ENCODE measurements around the gene ZNF780A.
"Not testable (repeated sequence)": the region's sequence is repeated elsewhere in the genome, so short reads cannot be mapped to it uniquely, and the experiment has no call there.

Gene ZNF780A

DNA sequence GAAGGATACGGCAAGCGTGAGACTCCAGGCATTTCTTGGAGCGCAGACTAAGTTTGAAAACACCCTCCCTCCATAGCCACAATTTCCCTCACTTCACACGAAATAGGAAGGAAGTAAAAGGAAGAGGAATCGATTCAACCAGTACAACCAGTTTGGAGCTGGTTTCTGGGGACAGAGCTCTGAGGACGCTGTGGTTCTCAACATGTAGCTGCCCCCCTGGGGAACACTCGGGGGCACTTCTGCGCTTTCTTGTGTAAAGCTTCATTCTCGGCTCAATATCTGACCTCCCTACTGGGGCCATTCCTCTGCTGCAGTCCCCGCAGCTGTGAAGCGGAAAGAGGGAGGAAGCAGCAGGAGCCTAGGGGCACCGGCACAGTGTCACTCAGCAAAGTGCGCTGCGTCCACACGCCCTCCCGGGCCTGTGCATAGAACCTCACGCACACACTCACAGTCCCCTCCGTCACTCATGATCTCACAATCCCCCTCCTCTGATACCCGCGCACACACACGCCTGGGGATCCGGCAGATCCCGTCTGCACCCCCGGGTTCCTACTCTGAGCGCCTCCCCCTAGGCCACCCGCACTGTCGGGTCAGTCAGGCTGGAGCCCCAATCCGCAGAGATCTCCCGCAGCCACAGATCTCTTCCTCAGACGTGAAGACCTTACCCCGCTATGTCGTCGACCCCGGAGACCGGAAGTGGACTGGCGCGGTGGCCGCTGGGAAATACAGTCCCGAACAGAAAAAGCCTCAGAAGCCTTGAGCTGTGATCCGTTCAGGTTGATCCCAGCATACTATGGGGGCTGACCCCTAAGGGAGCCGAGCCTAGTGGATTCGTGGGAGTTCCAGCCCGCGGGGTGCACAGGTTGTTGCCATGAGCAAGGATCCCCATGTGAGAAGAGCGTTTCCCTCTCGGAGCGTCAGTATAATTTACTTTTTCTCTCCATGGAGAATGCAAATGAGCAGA, at the start of gene ZNF780A:
Gene ZNF780A (minus strand): TSS at position 703 of the 964 bp plus-strand sequence. CDS start 6,190 bp downstream, outside the sequence.
- peak; percentile 20 to 61 (median 45) for DNase-seq (ENCODE audit: low read depth in 3 of 3, low spot score in 1 of 3)

DNA sequence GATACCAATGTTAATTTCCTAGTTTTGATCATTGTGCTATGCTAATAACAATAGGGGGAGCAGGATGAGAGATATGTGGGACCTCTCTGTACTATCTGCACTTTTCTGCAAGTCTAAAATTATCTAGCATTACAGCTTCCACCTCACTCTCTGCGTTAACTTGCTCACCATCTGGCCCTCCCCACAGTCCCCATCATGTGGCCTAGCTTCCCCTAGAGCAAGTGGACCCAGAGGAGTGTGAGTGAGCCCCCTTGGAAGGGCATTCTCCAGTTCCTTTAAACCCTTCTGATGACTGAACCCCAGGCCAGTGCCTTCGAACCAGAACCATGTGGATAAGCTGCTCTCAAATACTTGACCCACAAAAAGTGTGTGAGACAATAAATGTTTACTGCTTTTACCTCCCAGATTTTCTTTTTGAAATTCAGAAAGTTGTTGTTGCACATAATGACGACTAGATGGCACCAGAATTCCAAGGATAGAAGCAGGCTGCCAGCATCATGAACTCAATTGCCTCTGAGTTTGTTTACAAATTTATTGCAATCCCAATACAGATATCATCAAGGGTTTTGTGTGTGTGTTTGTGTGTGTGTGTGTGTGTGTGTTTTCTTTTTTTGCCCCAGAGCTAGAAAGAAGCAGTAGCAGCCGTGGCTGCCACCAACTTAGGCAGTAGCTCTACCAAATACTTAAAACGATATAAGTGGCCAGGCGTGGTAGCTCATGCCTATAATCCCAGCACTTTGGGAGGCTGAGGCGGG, 49.0 kb upstream of the ZNF780A start:
- no peak for DNase-seq (ENCODE audit: low read depth in 3 of 3, low spot score in 1 of 3)

DNA sequence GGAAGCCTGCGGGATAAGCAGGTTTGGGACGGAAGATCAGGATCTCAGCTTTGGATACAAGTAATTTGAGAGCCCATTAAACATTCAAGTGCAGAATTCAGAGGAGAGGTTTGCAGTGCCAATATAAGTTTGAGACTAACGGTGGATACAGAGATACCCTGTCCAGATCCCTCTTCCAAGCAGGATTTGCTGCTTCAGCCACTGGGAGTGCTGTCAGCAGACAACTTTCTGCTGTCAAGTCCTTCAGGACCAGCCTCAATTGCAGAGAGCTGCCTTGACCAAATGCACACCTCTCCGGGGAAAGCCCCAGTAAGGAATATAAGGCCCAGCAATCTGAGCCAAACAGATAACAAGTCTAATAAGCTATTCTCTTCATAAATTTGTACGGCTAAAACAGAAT, 46.1 kb upstream of the ZNF780A start:
- no peak for DNase-seq (ENCODE audit: low read depth in 3 of 3, low spot score in 1 of 3)

DNA sequence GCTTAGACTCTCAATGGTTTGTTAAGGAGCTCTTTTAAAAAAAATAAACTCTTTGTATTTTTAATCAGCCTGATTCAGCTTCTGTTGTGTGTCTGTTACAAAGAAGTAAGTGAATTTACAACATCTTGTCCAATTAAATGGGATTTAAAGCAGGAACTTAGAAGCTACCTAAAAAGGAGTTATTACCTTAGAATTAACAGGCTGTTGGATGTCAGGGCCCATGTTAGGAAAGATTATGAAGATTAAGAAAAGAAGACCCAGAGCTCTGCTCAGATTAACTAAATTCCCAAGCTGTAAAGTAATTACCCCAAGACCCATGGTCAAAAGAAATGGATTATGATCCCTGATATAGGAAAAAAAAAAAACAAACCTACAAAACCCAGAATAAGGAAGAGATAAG, 44.1 kb upstream of the ZNF780A start:
- DNase-seq (ENCODE audit: low read depth in 3 of 3, low spot score in 1 of 3), result no peak

DNA sequence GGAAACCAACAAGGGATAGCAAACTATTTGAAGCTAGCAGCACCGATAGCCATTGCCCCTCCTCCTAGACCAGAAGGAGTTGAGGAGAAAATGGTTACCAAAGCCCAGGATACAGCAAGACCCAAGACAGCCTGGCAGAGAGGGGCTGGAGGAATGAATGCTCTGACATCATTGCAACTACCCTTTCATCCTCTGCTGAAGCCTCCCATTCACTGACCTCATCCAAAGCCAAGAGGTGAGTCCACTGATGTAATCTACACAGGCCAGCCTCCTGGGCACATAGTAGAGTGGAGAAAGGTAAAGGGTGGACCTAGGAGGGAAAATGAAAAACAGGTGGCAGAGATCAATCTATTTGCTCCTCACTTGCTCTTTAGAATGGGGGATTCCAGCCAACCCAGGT, 42.7 kb upstream of the ZNF780A start:
- no peak for DNase-seq (ENCODE audit: low read depth in 3 of 3, low spot score in 1 of 3)

DNA sequence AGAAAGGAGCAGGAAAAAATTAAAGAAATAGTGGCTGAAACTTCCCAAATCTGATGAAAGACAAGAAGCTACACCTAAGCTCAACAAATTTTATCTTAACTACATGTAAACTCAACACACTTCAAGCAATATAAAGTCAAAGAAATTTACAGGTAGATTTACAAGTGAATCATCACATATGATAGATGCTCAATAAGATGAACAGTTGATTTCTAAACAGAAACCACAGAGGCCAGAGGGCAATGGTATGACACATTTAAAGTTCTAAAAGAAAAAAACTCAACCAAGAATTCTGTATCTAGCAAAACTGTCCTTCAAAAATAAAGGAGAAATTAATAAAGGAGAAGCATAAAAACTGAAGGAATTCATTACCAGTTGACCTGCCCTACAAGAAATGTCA, 39.3 kb upstream of the ZNF780A start:
- no peak for DNase-seq (ENCODE audit: low read depth in 3 of 3, low spot score in 1 of 3)

DNA sequence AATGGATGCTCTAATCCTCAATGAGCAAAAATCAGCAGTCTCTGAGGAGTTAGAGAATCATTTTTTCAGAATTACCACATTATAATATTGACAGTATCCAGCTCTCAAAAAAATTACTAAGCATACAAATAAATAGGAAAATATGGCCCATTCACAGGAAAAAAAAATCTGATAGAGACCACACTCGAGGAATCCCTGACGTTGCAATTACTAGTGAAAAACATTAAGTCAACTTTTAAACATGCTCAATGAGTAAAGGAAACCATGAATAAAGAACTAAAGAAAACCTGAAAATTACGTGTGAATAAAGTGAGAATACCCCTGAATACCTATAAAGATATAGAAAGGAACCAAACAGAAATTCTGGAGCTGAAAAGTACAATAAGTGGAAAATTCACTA, 38.7 kb upstream of the ZNF780A start:
- DNase-seq (ENCODE audit: low read depth in 3 of 3, low spot score in 1 of 3), result no peak

DNA sequence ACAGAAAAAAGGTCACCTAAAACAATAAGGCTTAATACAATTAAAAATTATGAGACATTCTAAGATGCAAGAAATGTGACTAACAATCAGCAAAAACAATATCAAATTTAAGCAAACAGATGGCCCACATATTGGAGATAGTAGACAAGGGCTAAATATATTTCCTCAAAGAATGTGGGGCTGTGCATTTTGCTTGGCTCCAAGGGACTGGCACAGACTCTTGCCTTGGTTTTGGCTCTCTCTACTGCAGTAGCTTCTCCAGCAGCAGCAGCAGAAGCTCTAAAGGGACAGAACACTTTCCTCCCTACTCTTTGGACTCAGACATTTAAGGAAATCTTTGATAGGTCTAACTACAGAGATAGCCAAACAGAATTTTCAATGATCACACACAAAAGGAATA, 38.2 kb upstream of the ZNF780A start:
- no peak for DNase-seq (ENCODE audit: low read depth in 3 of 3, low spot score in 1 of 3)

DNA sequence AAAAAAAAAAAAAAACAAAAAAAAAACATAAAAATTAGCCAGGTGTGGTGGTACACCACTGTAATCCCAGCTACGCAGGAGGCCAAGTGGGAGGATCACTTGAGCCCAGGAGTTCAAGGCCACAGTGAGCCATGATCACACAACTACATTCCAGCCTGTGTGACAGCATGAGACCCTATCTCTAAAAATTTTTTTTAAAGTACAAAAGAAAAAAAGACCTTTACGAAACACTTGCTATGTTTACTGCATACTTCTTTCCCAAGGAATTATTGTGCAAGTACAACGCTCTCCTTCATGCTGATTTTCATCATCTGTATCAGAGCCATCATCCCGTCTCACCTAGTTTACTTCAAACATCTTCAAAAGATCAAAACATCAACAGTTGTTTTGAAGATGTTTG, 28.6 kb upstream of the ZNF780A start:
- no peak for DNase-seq (ENCODE audit: low read depth in 3 of 3, low spot score in 1 of 3)

DNA sequence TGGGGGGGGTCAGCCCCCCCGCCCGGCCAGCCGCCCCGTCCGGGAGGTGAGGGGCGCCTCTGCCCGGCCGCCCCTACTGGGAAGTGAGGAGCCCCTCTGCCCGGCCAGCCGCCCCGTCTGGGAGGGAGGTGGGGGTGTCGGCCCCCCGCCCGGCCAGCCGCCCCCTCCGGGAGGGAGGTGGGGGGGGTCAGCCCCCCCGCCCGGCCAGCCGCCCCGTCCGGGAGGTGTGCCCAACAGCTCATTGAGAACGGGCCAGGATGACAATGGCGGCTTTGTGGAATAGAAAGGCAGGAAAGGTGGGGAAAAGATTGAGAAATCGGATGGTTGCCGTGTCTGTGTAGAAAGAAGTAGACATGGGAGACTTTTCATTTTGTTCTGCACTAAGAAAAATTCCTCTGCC, 27.9 kb upstream of the ZNF780A start:
- DNase-seq (ENCODE audit: low read depth in 3 of 3, low spot score in 1 of 3), result not testable (repeated sequence)

DNA sequence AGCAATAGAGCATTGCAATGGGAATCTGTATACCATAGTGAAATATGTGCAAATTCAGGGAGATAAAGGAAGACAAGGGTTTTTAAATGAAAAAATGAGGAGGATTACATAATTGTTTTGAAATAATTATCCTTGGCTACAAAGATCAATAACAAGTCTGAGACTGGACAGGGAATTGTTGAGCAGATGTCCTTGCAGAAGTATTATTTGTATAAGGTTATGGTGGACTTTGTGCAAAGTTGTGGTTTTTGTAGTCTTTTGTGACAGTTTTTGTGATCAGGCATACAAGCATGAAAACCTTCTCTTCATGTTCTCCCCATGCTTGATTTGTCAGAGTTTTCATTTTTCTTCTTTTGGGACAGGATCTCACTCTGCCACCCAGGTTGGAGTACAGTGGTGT, 25.3 kb upstream of the ZNF780A start:
- no peak for DNase-seq (ENCODE audit: low read depth in 3 of 3, low spot score in 1 of 3)

DNA sequence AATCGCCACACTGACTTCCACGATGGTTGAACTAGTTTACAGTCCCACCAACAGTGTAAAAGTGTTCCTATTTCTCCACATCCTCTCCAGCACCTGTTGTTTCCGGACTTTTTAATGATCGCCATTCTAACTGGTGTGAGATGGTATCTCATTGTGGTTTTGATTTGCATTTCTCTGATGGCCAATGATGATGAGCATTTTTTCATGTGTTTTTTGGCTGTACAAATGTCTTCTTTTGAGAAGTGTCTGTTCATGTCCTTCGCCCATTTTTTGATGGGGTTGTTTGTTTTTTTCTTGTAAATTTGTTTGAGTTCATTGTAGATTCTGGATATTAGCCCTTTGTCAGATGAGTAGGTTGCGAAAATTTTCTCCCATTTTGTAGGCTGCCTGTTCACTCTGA, 23.4 kb upstream of the ZNF780A start:
- DNase-seq (ENCODE audit: low read depth in 3 of 3, low spot score in 1 of 3), result not testable (repeated sequence)

DNA sequence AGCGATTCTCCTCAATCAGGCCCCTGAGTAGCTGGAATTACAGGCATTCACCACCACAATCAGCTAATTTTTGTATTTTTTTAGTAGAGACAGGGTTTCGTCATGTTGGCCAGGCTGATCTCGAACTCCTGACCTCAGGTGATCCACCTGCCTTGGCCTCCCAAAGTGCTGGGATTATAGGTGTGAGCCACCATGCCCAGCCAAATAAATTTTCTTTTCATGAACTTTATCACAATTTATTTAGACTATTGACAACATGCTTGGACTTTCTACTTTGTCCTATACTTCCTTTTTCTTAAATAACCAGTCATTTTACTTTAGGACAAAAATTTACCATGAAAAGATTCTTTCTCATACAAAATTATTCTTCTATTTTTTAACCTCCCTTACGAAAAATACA, 21.5 kb upstream of the ZNF780A start:
- not testable (repeated sequence) for DNase-seq (ENCODE audit: low read depth in 3 of 3, low spot score in 1 of 3)

DNA sequence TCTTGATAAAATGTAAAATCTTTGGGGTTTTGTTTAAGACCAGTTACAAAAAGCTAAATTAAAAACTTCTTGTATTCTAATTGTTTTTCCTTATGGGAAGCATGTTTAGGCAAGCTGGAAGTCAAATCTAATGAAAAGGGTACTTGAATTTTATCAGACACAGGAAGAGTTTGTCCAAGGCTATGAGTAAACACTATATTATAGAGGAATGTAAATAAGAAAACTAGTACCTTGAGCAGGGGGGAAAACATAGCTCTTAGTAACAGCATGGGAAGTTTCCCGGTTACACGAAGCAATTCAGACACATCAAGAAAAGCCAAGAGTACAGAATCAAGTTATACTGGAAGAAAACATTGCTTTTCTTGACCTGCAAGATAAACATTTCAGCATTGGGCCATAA, 19.8 kb upstream of the ZNF780A start:
- no peak for DNase-seq (ENCODE audit: low read depth in 3 of 3, low spot score in 1 of 3)

DNA sequence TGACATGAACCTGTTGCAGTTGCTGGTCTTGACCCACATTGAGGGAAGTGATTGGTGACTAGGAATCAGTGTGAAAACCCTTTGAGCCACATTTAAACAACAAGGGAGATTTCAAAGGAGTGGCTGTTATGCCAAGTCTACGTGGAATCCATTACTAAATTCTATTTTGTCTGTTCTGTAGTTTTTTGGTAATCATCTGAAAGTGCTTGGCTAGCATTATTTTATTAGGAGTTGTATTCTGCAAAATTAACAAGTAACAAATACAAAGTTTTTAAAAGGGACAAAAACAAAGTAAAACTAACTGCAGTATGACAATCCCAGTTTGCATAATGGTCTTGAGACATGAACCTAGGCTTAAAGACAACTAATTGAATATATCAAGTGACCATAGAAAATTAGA, 14.0 kb upstream of the ZNF780A start:
- no peak for DNase-seq (ENCODE audit: low read depth in 3 of 3, low spot score in 1 of 3)

DNA sequence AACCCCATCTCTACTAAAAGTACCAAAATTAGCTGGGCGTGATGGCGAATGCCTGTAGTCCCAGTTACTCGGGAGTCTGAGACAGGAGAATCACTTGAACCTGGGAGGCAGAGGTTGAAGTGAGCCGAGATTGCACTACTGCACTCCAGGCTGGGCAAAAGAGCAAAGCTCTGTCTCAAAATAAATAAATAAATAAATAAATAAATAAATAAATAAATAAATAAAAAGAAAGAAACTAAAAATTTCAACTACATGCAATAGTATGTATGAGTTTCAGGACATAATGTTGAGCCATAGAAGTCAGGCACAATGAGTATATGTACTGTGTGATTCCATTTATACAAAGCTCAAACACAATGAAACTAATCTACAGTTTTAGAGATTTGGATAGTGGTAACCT, 12.9 kb upstream of the ZNF780A start:
- DNase-seq (ENCODE audit: low read depth in 3 of 3, low spot score in 1 of 3), result no peak

DNA sequence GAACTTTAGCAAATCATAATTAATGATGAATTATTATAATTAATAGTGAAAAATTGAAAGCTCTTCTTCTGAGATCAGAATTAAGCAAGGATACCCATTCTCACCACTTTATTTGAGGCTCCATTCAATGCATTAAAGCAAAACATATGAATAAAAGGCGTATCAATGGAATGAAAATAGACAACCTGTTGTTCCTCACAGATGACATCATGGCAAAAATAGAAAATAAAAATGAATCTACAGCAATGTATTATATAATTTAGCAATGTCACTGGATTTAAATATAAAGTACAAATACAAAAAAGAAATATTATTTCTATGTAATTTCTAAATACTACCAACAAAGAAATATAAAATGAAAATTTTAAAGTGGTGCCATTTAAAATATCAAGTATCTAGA, 11.1 kb upstream of the ZNF780A start:
- no peak for DNase-seq (ENCODE audit: low read depth in 3 of 3, low spot score in 1 of 3)

DNA sequence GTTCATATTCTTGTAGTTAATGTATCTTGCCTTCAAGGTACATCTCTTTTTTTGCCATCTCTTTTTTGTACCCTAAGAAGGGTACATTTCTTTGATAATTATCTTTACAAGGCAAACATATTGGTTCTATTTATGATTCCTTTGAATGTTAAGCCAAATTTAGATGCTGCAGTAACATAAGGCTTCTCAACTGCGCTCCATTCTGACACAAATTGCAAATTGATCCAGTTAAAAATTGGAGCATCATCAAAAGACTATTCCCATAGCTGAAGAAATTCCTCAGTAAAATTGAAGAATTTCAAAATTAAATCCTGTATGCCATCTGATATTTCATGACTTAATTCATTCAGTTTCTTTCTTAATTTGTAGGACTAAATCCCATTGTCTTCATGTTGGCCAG, 2.7 kb upstream of the ZNF780A start:
- no peak for DNase-seq (ENCODE audit: low read depth in 3 of 3, low spot score in 1 of 3)

DNA sequence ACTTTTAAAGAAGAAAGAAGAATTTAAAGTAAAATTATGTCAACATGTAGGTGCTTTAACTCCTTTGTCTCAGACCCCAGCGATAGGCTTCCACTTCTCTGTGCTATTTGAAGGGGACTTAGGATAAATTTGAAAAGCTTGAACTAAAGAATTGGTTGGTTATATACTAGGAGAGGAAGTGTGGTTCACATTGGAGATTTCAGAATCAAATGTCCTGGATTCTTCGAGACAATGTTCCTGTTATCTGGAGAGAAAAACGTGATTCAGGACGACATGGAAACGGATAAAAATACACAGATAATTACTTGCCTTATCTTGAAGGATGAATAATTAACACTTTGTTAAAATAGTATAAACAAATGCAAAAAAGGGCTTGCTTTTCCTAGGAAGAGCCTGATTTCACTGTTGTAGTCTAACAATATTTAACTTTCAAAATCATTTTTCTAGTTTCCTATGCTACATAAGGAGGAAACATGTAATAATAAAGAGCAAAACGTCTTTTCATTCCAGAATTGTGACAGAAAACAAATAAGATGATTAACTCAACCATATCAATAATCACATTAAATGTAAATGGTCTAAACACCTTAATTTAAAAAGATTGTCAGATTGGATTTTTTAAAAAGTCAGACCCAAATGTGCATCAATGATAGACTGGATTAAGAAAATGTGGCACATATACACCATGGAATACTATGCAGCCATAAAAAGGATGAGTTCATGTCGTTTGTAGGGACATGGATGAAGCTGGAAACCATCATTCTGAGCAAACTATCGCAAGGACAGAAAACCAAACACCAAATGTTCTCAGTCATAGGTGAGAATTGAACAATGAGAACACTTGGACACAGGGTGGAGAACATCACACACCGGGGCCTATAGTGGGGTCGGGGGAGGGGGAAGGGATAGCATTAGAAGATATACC, 724 bp upstream of the ZNF780A start:
- no peak for DNase-seq (ENCODE audit: low read depth in 3 of 3, low spot score in 1 of 3)

DNA sequence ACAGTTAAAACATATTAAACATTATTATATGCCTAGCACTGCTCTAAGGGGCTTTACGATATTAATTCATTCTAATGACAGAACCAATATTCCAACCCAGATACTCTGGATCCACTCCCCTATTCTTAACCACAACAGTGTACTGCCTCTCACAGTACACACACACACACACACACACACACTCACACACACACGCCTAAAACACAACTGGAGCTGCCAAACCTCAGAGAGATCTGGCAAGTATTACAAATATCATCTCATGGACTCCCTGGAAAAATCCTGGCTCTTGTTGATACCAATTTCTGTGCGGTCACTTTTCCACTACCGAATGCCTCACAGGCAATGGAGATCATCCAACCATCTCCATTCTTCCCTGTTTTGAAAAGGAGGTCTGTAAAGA, 1.3 kb downstream of the ZNF780A start:
- DNase-seq (ENCODE audit: low read depth in 3 of 3, low spot score in 1 of 3), result no peak

Measured in stimulated activated CD4-positive, alpha-beta T cell treated with anti-CD3 and anti-CD28 coated beads, TNF-alpha, amount 100 ng/mL, for 1 hour (primary cell).